MCF 10A (cell line): ENCODE results near the gene RNF128. TPM values are rescaled to one million over a fixed set of nuclear protein-coding genes. Genes with fewer than 3 reads are reported as not detected.
"Not testable (repeated sequence)": the region's sequence is repeated elsewhere in the genome, so short reads cannot be mapped to it uniquely, and the experiment has no call there.

Experiments used
- BruUV-seq: library from RNA; stranded (reverse); fragments of 400-500 nt; replicated peaks from 2 replicates; lab custom pipeline; 2021; lab: Mats Ljungman, UMichigan
- CTCF ChIA-PET: fragments of 300-600 bp; sonication (Branson Sonifier 250); formaldehyde crosslinking; extraction: SDS; loops from one replicate; lab custom pipeline; 2021; ENCODE audit warnings: antibody characterized with exemption, inconsistent platforms; lab: Yijun Ruan, JAX
- POLR2A ChIA-PET: fragments of 300-600, 350-650 bp; sonication (Branson Sonifier 250); formaldehyde crosslinking; extraction: SDS; loops from one replicate; lab custom pipeline; 2020; ENCODE audit warnings: antibody characterized with exemption, inconsistent platforms; lab: Yijun Ruan, JAX
- DNase-seq: peaks from one replicate; pipeline ENCODE4 v3.0.0-alpha.2; 2018; ENCODE audit not compliant: unreplicated experiment
- H3K27ac Mint-ChIP-seq: one replicate; pipeline ENCODE4 v1.8.0; 2022; ENCODE audit warnings: mild to moderate bottlenecking, low read depth, mixed read lengths; ENCODE audit not compliant: unreplicated experiment
- H3K27me3 Mint-ChIP-seq: one replicate; pipeline ENCODE4 v1.8.0; 2022; ENCODE audit warnings: mixed read lengths; ENCODE audit not compliant: insufficient read depth, unreplicated experiment
- H3K36me3 Mint-ChIP-seq: one replicate; pipeline ENCODE4 v1.8.0; 2022; ENCODE audit warnings: mild to moderate bottlenecking, moderate library complexity, mixed read lengths; ENCODE audit not compliant: insufficient read depth, unreplicated experiment
- H3K4me1 Mint-ChIP-seq: one replicate; pipeline ENCODE4 v1.8.0; 2022; ENCODE audit warnings: mixed read lengths; ENCODE audit not compliant: insufficient read depth, unreplicated experiment
- H3K4me3 Mint-ChIP-seq: one replicate; pipeline ENCODE4 v1.8.0; 2022; ENCODE audit warnings: mild to moderate bottlenecking, moderate library complexity, mixed read lengths; ENCODE audit not compliant: unreplicated experiment
- H3K9me3 Mint-ChIP-seq: one replicate; pipeline ENCODE4 v1.8.0; 2022; ENCODE audit warnings: mixed read lengths; ENCODE audit not compliant: unreplicated experiment
- CTCF ChIP-seq: fragments of 200-600 bp; IDR thresholded peaks from one replicate; pipeline ENCODE4 v1.8.0; 2022; ENCODE audit warnings: antibody characterized with exemption, mild to moderate bottlenecking; ENCODE audit not compliant: unreplicated experiment
- intact Hi-C: fragments of 100-400 bp; cut with micrococcal nuclease; formaldehyde crosslinking; loops from 2 replicates; pipeline ENCODE4 v1.14.1; 2022
- total RNA-seq: library from RNA; stranded (reverse); gene quantifications from 2 replicates; pipeline ENCODE4 v1.2.3, GENCODE V29; 2022

Gene RNF128
- total RNA-seq, 1 experiment from 2014 or later = 0.09 TPM

- DNase-seq = no peak
- no peak for TF ChIP-seq CTCF
- no peaks in the 10 kb centered on the region for H3K9me3 Mint-ChIP-seq
- H3K4me3 Mint-ChIP-seq = peak overlapping the region; percentile 100
- H3K36me3 Mint-ChIP-seq = peaks cover 3% of the 10 kb centered on the region
- ChIA-PET CTCF (interaction anchor here (0.6 to 0.9 kb wide), 5 partner anchors 60 to 856 kb away, joined by 3 to 6 read pairs (median 3); no protein-coding TSS in a partner anchor), POLR2A (interaction anchor here (0.7 to 1.8 kb wide), 6 partner anchors 10 to 1131 kb away, joined by 3 to 6 read pairs (median 4); partner anchors contain the start of gene RNF128)
- peak overlapping the region; percentile 91 for H3K27ac Mint-ChIP-seq
- peaks cover 80% of the 10 kb centered on the region for H3K27me3 Mint-ChIP-seq
- no TSS peak for BruUV-seq
- H3K4me1 Mint-ChIP-seq = no peaks in the 10 kb centered on the region
- intact Hi-C loops = loop anchor here (5.0 kb wide), 1 partner anchor 190 kb away; the partner anchor contains the start of gene RADX
Measured at GRCh38 chrX:106802063-106802387, 75.5 kb downstream of the RNF128 start.

GRCh38 chrX:106802388-106803275, 76.1 kb downstream of the RNF128 start, which contains the start of gene TBC1D8B:
TBC1D8B (plus strand) TSS chrX:106802673; CDS start chrX:106802854, 181 bp downstream.
- H3K27ac Mint-ChIP-seq = peak within 1 kb of the TSS; percentile 91
- H3K4me1 Mint-ChIP-seq = no peaks in the 10 kb centered on the region
- intact Hi-C loops = loop anchor here (5.0 kb wide), 1 partner anchor 190 kb away; the partner anchor contains the start of gene RADX
- ChIA-PET POLR2A (interaction anchor here (0.7 to 1.8 kb wide), 7 partner anchors 10 to 1131 kb away, joined by 3 to 6 read pairs (median 4); partner anchors contain the start of gene RNF128), CTCF (interaction anchor here (0.6 to 0.7 kb wide), 3 partner anchors 61 to 855 kb away, joined by 3 to 6 read pairs (median 3); no protein-coding TSS in a partner anchor)
- no peak for TF ChIP-seq CTCF
- H3K4me3 Mint-ChIP-seq = peak within 1 kb of the TSS; percentile 100
- peak; percentile 94 for DNase-seq
- no peaks in the 10 kb centered on the region for H3K9me3 Mint-ChIP-seq
- H3K36me3 Mint-ChIP-seq = no peaks in the 10 kb centered on the region
- peaks cover 78% of the 10 kb centered on the region for H3K27me3 Mint-ChIP-seq
- no TSS peak for BruUV-seq

GRCh38 chrX:106811131-106811910, 84.8 kb downstream of the RNF128 start:
- no peaks in the 10 kb centered on the region for H3K9me3 Mint-ChIP-seq
- ChIA-PET POLR2A (interaction anchor here (1.5 kb wide), 1 partner anchor 9 kb away, joined by 5 read pairs; the partner anchor contains the start of gene TBC1D8B), CTCF (no interaction called here)
- TF ChIP-seq CTCF = no peak
- DNase-seq = no peak
- no TSS peak for BruUV-seq
- intact Hi-C loops = no loop called here
- no peak overlapping the region for H3K4me3 Mint-ChIP-seq
- peaks cover 27% of the 10 kb centered on the region for H3K27me3 Mint-ChIP-seq
- H3K36me3 Mint-ChIP-seq = no peaks in the 10 kb centered on the region
- H3K27ac Mint-ChIP-seq = no peak overlapping the region
- H3K4me1 Mint-ChIP-seq = no peaks in the 10 kb centered on the region

GRCh38 chrX:106812930-106813329, 86.4 kb downstream of the RNF128 start:
- H3K4me1 Mint-ChIP-seq, H3K9me3 Mint-ChIP-seq, CTCF ChIA-PET, H3K27ac Mint-ChIP-seq, H3K36me3 Mint-ChIP-seq, intact Hi-C loops, H3K4me3 Mint-ChIP-seq, BruUV-seq: not testable (repeated sequence)
- POLR2A ChIA-PET = interaction anchor here (1.5 kb wide), 1 partner anchor 11 kb away, joined by 5 read pairs; the partner anchor contains the start of gene TBC1D8B
- peaks cover 26% of the 10 kb centered on the region for H3K27me3 Mint-ChIP-seq
- DNase-seq = peak; percentile 17

GRCh38 chrX:106814093-106814492, 87.6 kb downstream of the RNF128 start:
- DNase-seq, H3K27ac Mint-ChIP-seq, POLR2A ChIA-PET, H3K9me3 Mint-ChIP-seq, CTCF ChIA-PET, H3K4me1 Mint-ChIP-seq, H3K4me3 Mint-ChIP-seq, intact Hi-C loops, BruUV-seq, H3K36me3 Mint-ChIP-seq: not testable (repeated sequence)
- H3K27me3 Mint-ChIP-seq = peaks cover 22% of the 10 kb centered on the region
